Trophoblast cell (in vitro differentiated cells and primary cell): Measurements from ENCODE around the gene CRYL1.

Experiments
- DNase-seq, 2 donors: peaks; one replicate each; pipeline ENCODE4 v3.0.0-alpha.2; 2016
- H2AFZ ChIP-seq: 2 replicates; pipeline ENCODE4 v1.6.1; 2013; ENCODE audit warnings: low read length, moderate library complexity, mild to moderate bottlenecking; ENCODE audit not compliant: insufficient read depth, poor library complexity
- H2AK5ac ChIP-seq: 2 replicates; pipeline ENCODE4 v1.6.1; 2013; ENCODE audit warnings: mild to moderate bottlenecking, low read length
- H2BK120ac ChIP-seq: 2 replicates; pipeline ENCODE4 v1.6.1; 2013; ENCODE audit warnings: low read length, mild to moderate bottlenecking, moderate library complexity; ENCODE audit not compliant: insufficient read depth, poor library complexity
- H2BK12ac ChIP-seq: 2 replicates; pipeline ENCODE4 v1.6.1; 2013; ENCODE audit warnings: mild to moderate bottlenecking, low read length, moderate library complexity
- H2BK5ac ChIP-seq: 2 replicates; pipeline ENCODE4 v1.6.1; 2013; ENCODE audit warnings: low read length, low read depth, moderate library complexity, mild to moderate bottlenecking; ENCODE audit not compliant: poor library complexity
- H3K14ac ChIP-seq: 2 replicates; pipeline ENCODE4 v1.6.1; 2013; ENCODE audit warnings: mild to moderate bottlenecking, low read length
- H3K18ac ChIP-seq: 2 replicates; pipeline ENCODE4 v1.6.1; 2013; ENCODE audit warnings: mild to moderate bottlenecking, low read length
- H3K23ac ChIP-seq: 2 replicates; pipeline ENCODE4 v1.6.1; 2013; ENCODE audit warnings: low read length
- H3K27ac ChIP-seq: 2 replicates; pipeline ENCODE4 v1.5.1; 2013; ENCODE audit warnings: low read depth, mild to moderate bottlenecking, inconsistent platforms, low read length, moderate library complexity
- H3K27me3 ChIP-seq: 2 replicates; pipeline ENCODE4 v1.6.1; 2013; ENCODE audit warnings: inconsistent platforms, mild to moderate bottlenecking, low read length, moderate library complexity; ENCODE audit not compliant: insufficient read depth
- H3K36me3 ChIP-seq, 2 experiments: 1 replicate in 1 of 2; 2 replicates in 1 of 2; pipeline ENCODE4 v1.6.1; 2013; ENCODE audit warnings: low read length in 2 of 2, mild to moderate bottlenecking in 2 of 2, moderate library complexity in 1 of 2; ENCODE audit not compliant: insufficient read depth in 2 of 2, control insufficient read depth in 1 of 2
- H3K4ac ChIP-seq: 2 replicates; pipeline ENCODE4 v1.6.1; 2013; ENCODE audit warnings: low read depth, mild to moderate bottlenecking, low read length, moderate library complexity
- H3K4me1 ChIP-seq, 2 experiments: 1 replicate in 1 of 2; 2 replicates in 1 of 2; pipeline ENCODE4 v1.6.1; 2013; ENCODE audit warnings: low read length in 2 of 2, mild to moderate bottlenecking in 2 of 2, moderate library complexity in 1 of 2; ENCODE audit not compliant: insufficient read depth in 2 of 2, control insufficient read depth in 1 of 2
- H3K4me2 ChIP-seq: 2 replicates; pipeline ENCODE4 v1.6.1; 2013; ENCODE audit warnings: inconsistent platforms, mild to moderate bottlenecking, low read length, moderate library complexity
- H3K4me3 ChIP-seq: 2 replicates; pipeline ENCODE4 v1.5.1; 2013; ENCODE audit warnings: mild to moderate bottlenecking, low read depth, low read length, inconsistent platforms
- H3K79me1 ChIP-seq: one replicate; pipeline ENCODE4 v1.6.1; 2013; ENCODE audit warnings: low read length
- H3K79me2 ChIP-seq: 2 replicates; pipeline ENCODE4 v1.6.1; 2013; ENCODE audit warnings: low read length, mild to moderate bottlenecking; ENCODE audit not compliant: control insufficient read depth, insufficient read depth, poor library complexity
- H3K9ac ChIP-seq: 2 replicates; pipeline ENCODE4 v1.6.1; 2013; ENCODE audit warnings: mild to moderate bottlenecking, low read length
- H3K9me3 ChIP-seq: 2 replicates; pipeline ENCODE4 v1.6.1; 2013; ENCODE audit warnings: low read depth, mild to moderate bottlenecking, control low read depth, inconsistent platforms, low read length; ENCODE audit not compliant: insufficient read depth
- H4K12ac ChIP-seq: 2 replicates; pipeline ENCODE4 v1.6.1; 2013; ENCODE audit warnings: low read depth, mild to moderate bottlenecking, low read length, moderate library complexity
- H4K8ac ChIP-seq: 2 replicates; pipeline ENCODE4 v1.6.1; 2013; ENCODE audit warnings: low read depth, mild to moderate bottlenecking, low read length, moderate library complexity
- H4K91ac ChIP-seq: one replicate; pipeline ENCODE4 v1.6.1; 2013; ENCODE audit warnings: low read depth, mild to moderate bottlenecking, low read length, moderate library complexity
- WGBS: extraction: QIAGEN DNeasy Blood & Tissue Kit; methylation state at CpG from one replicate; pipeline ENCODE4 v1.1.7; 2013; ENCODE audit warnings: missing lambda C conversion rate; ENCODE audit not compliant: insufficient read length, insufficient coverage; ENCODE audit errors: extremely low coverage; 5-methylcytosine and 5-hydroxymethylcytosine counted together

The CRYL1 gene

DNA sequence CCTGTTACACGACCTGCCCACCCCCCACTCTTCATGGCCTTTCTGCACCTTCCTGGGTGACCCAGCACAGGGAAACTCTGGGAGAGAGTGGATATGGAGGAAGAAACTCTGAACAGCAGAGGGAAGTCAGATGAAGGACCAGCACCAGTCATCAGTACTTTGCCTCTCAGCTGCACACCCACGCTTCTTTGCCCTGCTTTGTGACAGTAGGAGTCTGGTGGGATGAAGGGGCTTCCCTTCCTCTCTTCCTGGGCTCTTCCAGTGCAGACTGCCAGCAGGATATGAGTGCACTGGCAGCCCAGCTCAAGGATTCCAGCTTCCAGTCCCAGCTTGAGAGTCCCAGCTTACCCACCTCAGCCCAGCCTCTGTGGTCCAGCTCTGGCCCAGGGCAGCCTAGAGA lies 68.9 kb downstream of the CRYL1 start:
- Histone ChIP-seq H3K4me2 (no peak overlapping the region), H3K4me3 (no peak overlapping the region), H3K27me3 (no peaks in the 10 kb centered on the region), H3K9me3 (no peaks in the 10 kb centered on the region), H2AK5ac (no peak overlapping the region), H3K14ac (no peak overlapping the region), H3K23ac (no peak overlapping the region), H3K79me2 (no peaks in the 10 kb centered on the region), H3K9ac (no peak overlapping the region), H2BK12ac (no peak overlapping the region), H3K79me1 (peaks cover 6% of the 10 kb centered on the region), H3K4me1 (peaks cover 2 to 6% of the 10 kb centered on the region in 2 experiments), H3K18ac (no peak overlapping the region), H2BK120ac (no peak overlapping the region), H4K12ac (no peak overlapping the region), H3K36me3 (no peaks in the 10 kb centered on the region), H3K27ac (no peak overlapping the region), H4K8ac (no peak overlapping the region), H4K91ac (no peak overlapping the region), H3K4ac (no peak overlapping the region), H2BK5ac (no peak overlapping the region), H2AFZ (no peak overlapping the region)
- DNase-seq = no peak
- no CpG with 5 or more reads among the region's 2 CpGs for WGBS

DNA sequence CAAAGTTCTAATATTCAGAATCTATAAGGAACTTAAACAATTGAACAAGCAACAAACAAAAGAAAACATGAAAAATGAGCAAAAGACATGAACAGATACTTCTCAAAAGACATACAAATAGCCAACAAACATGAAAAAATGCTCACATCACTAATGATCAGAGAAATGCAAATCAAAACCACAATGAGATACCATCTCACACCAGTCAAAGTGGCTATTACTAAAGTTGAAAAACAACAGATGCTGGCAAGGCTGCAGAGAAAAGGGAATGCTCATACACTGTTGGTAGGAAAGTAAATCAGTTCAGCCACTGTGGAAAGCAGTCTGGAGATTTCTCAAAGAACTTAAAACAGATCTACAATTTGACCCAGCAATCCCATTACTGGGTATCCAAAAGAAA lies 74.3 kb downstream of the CRYL1 start:
- Histone ChIP-seq H4K91ac (no peak overlapping the region), H3K79me1 (no peaks in the 10 kb centered on the region), H2AFZ (no peak overlapping the region), H3K27ac (no peak overlapping the region), H3K4me3 (no peak overlapping the region), H2BK5ac (no peak overlapping the region), H3K36me3 (peaks cover 0 to 3% of the 10 kb centered on the region in 2 experiments), H3K18ac (no peak overlapping the region), H4K8ac (no peak overlapping the region), H3K9ac (no peak overlapping the region), H3K4me1 (no peaks in the 10 kb centered on the region), H2AK5ac (no peak overlapping the region), H3K27me3 (no peaks in the 10 kb centered on the region), H3K4ac (no peak overlapping the region), H3K79me2 (no peaks in the 10 kb centered on the region), H2BK120ac (no peak overlapping the region), H4K12ac (no peak overlapping the region), H3K9me3 (peaks cover 4% of the 10 kb centered on the region), H3K4me2 (no peak overlapping the region), H3K14ac (no peak overlapping the region), H2BK12ac (no peak overlapping the region), H3K23ac (no peak overlapping the region)
- no peak for DNase-seq

GRCh38 chr13:20448470-20448869 lies 77.2 kb downstream of the CRYL1 start:
- no peaks in the 10 kb centered on the region for H3K4me1 ChIP-seq
- peaks cover 4% of the 10 kb centered on the region for H3K9me3 ChIP-seq
- no peak overlapping the region for H2BK12ac ChIP-seq
- no peaks in the 10 kb centered on the region for H3K79me2 ChIP-seq
- no peak overlapping the region for H3K4me2 ChIP-seq
- H2BK5ac ChIP-seq = no peak overlapping the region
- H4K12ac ChIP-seq = no peak overlapping the region
- no peak overlapping the region for H3K14ac ChIP-seq
- no peak overlapping the region for H2BK120ac ChIP-seq
- H3K36me3 ChIP-seq = peaks cover 0 to 3% of the 10 kb centered on the region in 2 experiments
- no peak overlapping the region for H3K9ac ChIP-seq
- no peak overlapping the region for H3K4me3 ChIP-seq
- H2AFZ ChIP-seq = no peak overlapping the region
- H3K27ac ChIP-seq = no peak overlapping the region
- H2AK5ac ChIP-seq = no peak overlapping the region
- no peak overlapping the region for H4K91ac ChIP-seq
- no peak for DNase-seq
- H3K27me3 ChIP-seq = no peaks in the 10 kb centered on the region
- no peaks in the 10 kb centered on the region for H3K79me1 ChIP-seq
- H4K8ac ChIP-seq = no peak overlapping the region
- H3K23ac ChIP-seq = no peak overlapping the region
- H3K4ac ChIP-seq = no peak overlapping the region
- no peak overlapping the region for H3K18ac ChIP-seq
- no CpG with 5 or more reads among the region's 1 CpG for WGBS

DNA sequence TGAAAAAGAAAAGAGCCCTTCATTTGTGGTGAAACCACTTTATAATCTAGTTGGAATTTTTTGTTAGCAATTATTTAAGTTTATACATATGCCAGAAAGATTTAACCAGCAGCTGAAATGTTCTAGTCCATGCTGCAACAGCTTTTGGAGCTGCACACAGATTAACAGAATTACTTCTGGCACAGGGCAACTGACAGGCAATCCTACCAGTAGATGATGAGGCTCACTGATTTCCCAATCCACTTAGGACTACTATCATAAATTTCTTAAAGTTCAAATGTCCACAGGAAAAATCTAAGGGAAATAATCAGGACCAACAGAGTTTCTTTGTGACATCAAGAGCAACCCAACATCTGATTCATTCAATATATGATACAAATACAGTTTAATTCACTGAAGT lies 78.8 kb downstream of the CRYL1 start:
- no peaks in the 10 kb centered on the region for H3K27me3 ChIP-seq
- H4K91ac ChIP-seq = no peak overlapping the region
- no peak overlapping the region for H2BK12ac ChIP-seq
- H4K12ac ChIP-seq = no peak overlapping the region
- no peak overlapping the region for H4K8ac ChIP-seq
- H3K4ac ChIP-seq = no peak overlapping the region
- H3K27ac ChIP-seq = no peak overlapping the region
- no peak overlapping the region for H3K23ac ChIP-seq
- H3K9me3 ChIP-seq = peaks cover 4% of the 10 kb centered on the region
- H3K4me3 ChIP-seq = no peak overlapping the region
- H3K14ac ChIP-seq = no peak overlapping the region
- no peak overlapping the region for H3K4me2 ChIP-seq
- peaks cover 0 to 3% of the 10 kb centered on the region in 2 experiments for H3K36me3 ChIP-seq
- no peak overlapping the region for H2AK5ac ChIP-seq
- no peak overlapping the region for H3K9ac ChIP-seq
- no peaks in the 10 kb centered on the region for H3K79me1 ChIP-seq
- H2AFZ ChIP-seq = no peak overlapping the region
- no peak overlapping the region for H3K18ac ChIP-seq
- no peaks in the 10 kb centered on the region for H3K4me1 ChIP-seq
- no peaks in the 10 kb centered on the region for H3K79me2 ChIP-seq
- DNase-seq = no peak
- no peak overlapping the region for H2BK120ac ChIP-seq
- H2BK5ac ChIP-seq = no peak overlapping the region

- H3K4me2 ChIP-seq = no peak overlapping the region
Measured at GRCh38 chr13:20446405-20446804, 79.3 kb downstream of the CRYL1 start.

More at GRCh38 chr13:20446405-20446804, 79.3 kb downstream of the CRYL1 start:
- Histone ChIP-seq H2BK12ac (no peak overlapping the region), H3K79me2 (no peaks in the 10 kb centered on the region), H3K9me3 (peaks cover 4% of the 10 kb centered on the region), H4K91ac (no peak overlapping the region), H4K8ac (no peak overlapping the region), H3K27me3 (no peaks in the 10 kb centered on the region), H3K79me1 (no peaks in the 10 kb centered on the region), H3K27ac (no peak overlapping the region), H4K12ac (no peak overlapping the region), H3K4ac (no peak overlapping the region), H2BK120ac (no peak overlapping the region), H3K36me3 (peaks cover 0 to 3% of the 10 kb centered on the region in 2 experiments), H3K9ac (no peak overlapping the region), H3K18ac (no peak overlapping the region), H3K4me3 (no peak overlapping the region), H2BK5ac (no peak overlapping the region), H3K4me1 (no peaks in the 10 kb centered on the region), H3K23ac (no peak overlapping the region), H3K14ac (no peak overlapping the region), H2AK5ac (no peak overlapping the region), H2AFZ (no peak overlapping the region)
- WGBS = no CpG with 5 or more reads among the region's 1 CpG
- DNase-seq = no peak
